ENCODE measurements around the gene ATMIN. TPM values are rescaled to one million over a fixed set of nuclear protein-coding genes. Genes with fewer than 3 reads are reported as not detected.

Gene ATMIN
- total and polyA plus RNA-seq, 4 donors, result 6.8 to 17.8 (median 12.3) TPM

GRCh38 chr16:81036751-81037350 lies 1.2 kb downstream of the ATMIN start (continued):
- TF ChIP-seq RXRA (IDR thresholded peaks at IDR 0.05) (no peak), NR2F2 (IDR thresholded peaks at IDR 0.05) (no peak), YY1 (IDR thresholded peaks at IDR 0.05) (no peak)

GRCh38 chr16:81040131-81040530 lies 4.5 kb downstream of the ATMIN start:
- Histone ChIP-seq H3K27ac (ENCODE audit: low read depth in 1 of 2, low read length in 2 of 2) (no peak overlapping the region), H3K9ac (ENCODE audit: low read depth in 1 of 2, low read length in 2 of 2) (no peak overlapping the region), H3K4me1 (ENCODE audit: control insufficient read depth in 4 of 4, insufficient read depth in 4 of 4, low read length in 3 of 4) (peaks cover 8 to 17% (median 13%) of the 10 kb centered on the region in 4 donors), H3K9me3 (ENCODE audit: control insufficient read depth in 4 of 4, low read length in 3 of 4) (no peaks in the 10 kb centered on the region), H3K36me3 (ENCODE audit: control insufficient read depth in 4 of 4, insufficient read depth in 3 of 4, low read depth in 1 of 4, low read length in 3 of 4) (peaks cover 5 to 39% (median 35%) of the 10 kb centered on the region in 4 donors), H3K4me3 (ENCODE audit: low read depth in 1 of 3, low read length in 3 of 3) (no peak overlapping the region), H3K27me3 (ENCODE audit: control insufficient read depth in 4 of 4, insufficient read depth in 4 of 4, low read length in 3 of 4) (no peaks in the 10 kb centered on the region)
- TF ChIP-seq FOXA1 (IDR thresholded peaks at IDR 0.05), result no peak
- TF ChIP-seq FOXA2 (IDR thresholded peaks at IDR 0.05), result no peak
- no peak for TF ChIP-seq NR2F2 (IDR thresholded peaks at IDR 0.05)
- no peak for TF ChIP-seq MAX (IDR thresholded peaks at IDR 0.05)
- no peak for TF ChIP-seq RAD21 (IDR thresholded peaks at IDR 0.05)
- TF ChIP-seq SP1 (IDR thresholded peaks at IDR 0.05), result no peak
- no peak for TF ChIP-seq EGR1 (IDR thresholded peaks at IDR 0.05; ENCODE audit: low read depth in 2 of 2)
- no peak for TF ChIP-seq JUND (IDR thresholded peaks at IDR 0.05)
- no peak for TF ChIP-seq HNF4G (IDR thresholded peaks at IDR 0.05)
- TF ChIP-seq, protein P1, sequence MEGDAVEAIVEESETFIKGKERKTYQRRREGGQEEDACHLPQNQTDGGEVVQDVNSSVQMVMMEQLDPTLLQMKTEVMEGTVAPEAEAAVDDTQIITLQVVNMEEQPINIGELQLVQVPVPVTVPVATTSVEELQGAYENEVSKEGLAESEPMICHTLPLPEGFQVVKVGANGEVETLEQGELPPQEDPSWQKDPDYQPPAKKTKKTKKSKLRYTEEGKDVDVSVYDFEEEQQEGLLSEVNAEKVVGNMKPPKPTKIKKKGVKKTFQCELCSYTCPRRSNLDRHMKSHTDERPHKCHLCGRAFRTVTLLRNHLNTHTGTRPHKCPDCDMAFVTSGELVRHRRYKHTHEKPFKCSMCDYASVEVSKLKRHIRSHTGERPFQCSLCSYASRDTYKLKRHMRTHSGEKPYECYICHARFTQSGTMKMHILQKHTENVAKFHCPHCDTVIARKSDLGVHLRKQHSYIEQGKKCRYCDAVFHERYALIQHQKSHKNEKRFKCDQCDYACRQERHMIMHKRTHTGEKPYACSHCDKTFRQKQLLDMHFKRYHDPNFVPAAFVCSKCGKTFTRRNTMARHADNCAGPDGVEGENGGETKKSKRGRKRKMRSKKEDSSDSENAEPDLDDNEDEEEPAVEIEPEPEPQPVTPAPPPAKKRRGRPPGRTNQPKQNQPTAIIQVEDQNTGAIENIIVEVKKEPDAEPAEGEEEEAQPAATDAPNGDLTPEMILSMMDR (IDR thresholded peaks at IDR 0.05; ENCODE audit: low read depth, low read length, missing input control), result no peak
- TF ChIP-seq TAF1 (conservative IDR thresholded peaks at IDR 0.05), result no peak
- TF ChIP-seq RXRA (IDR thresholded peaks at IDR 0.05), result no peak
- TF ChIP-seq GABPA (IDR thresholded peaks at IDR 0.05 in 1 of 2, conservative IDR thresholded peaks at IDR 0.05 in 1 of 2), result no peak
- no peak for TF ChIP-seq REST (IDR thresholded peaks at IDR 0.05)
- TF ChIP-seq ZBTB33 (IDR thresholded peaks at IDR 0.05), result no peak
- TF ChIP-seq YY1 (IDR thresholded peaks at IDR 0.05), result no peak
- TF ChIP-seq, protein P2, sequence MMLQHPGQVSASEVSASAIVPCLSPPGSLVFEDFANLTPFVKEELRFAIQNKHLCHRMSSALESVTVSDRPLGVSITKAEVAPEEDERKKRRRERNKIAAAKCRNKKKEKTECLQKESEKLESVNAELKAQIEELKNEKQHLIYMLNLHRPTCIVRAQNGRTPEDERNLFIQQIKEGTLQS (IDR thresholded peaks at IDR 0.05), result no peak
- TF ChIP-seq HNF4A (conservative IDR thresholded peaks at IDR 0.05), result no peak
- DNase-seq (ENCODE audit: low spot score), result no peak
- WGBS, result 92% methylated on average over 2 of the region's 2 CpGs

All from liver (tissue), 9 donors.